Loucy (cell line): ENCODE data around the gene NAGPA.
"Not testable (repeated sequence)": the region's sequence is repeated elsewhere in the genome, so short reads cannot be mapped to it uniquely, and the experiment has no call there.

ENCODE experiments used
- H2AFZ ChIP-seq: fragments of 200-600 bp; sonication (generic); 2 replicates; pipeline ENCODE4 v1.6.0; 2016; ENCODE audit warnings: antibody characterized with exemption, mild to moderate bottlenecking, low read length, moderate library complexity
- H3F3A ChIP-seq: fragments of 200-600 bp; 2 replicates; pipeline ENCODE4 v1.6.0; 2016; ENCODE audit warnings: antibody characterized with exemption, low read depth, mild to moderate bottlenecking
- H3K27me3 ChIP-seq: fragments of 200-600 bp; sonication (generic); 2 replicates; pipeline ENCODE4 v1.6.1; 2014; ENCODE audit warnings: low read length, mild to moderate bottlenecking; ENCODE audit not compliant: insufficient read depth, poor library complexity, severe bottlenecking
- H3K36me3 ChIP-seq: fragments of 200-600 bp; sonication (generic); 2 replicates; pipeline ENCODE4 v1.6.1; 2016; ENCODE audit warnings: low read length; ENCODE audit not compliant: insufficient read depth
- H3K4me1 ChIP-seq: fragments of 200-600 bp; sonication (generic); 2 replicates; pipeline ENCODE4 v1.5.1; 2014; ENCODE audit warnings: low read length, mild to moderate bottlenecking; ENCODE audit not compliant: insufficient read depth, poor library complexity, severe bottlenecking
- H3K4me2 ChIP-seq: fragments of 200-600 bp; sonication (generic); 2 replicates; pipeline ENCODE4 v1.6.0; 2014; ENCODE audit warnings: antibody characterized with exemption, low read length, low read depth, mild to moderate bottlenecking; ENCODE audit not compliant: poor library complexity, severe bottlenecking
- H3K4me3 ChIP-seq: fragments of 200-600 bp; sonication (generic); 2 replicates; pipeline ENCODE4 v1.5.1; 2014; ENCODE audit warnings: low read length, mild to moderate bottlenecking, mixed read lengths; ENCODE audit not compliant: poor library complexity, severe bottlenecking
- H3K79me2 ChIP-seq: fragments of 200-600 bp; sonication (generic); 2 replicates; pipeline ENCODE4 v1.6.1; 2014; ENCODE audit warnings: low read length; ENCODE audit not compliant: insufficient read depth
- H3K9ac ChIP-seq: fragments of 200-600 bp; sonication (generic); 2 replicates; pipeline ENCODE4 v1.6.0; 2014; ENCODE audit warnings: mild to moderate bottlenecking, low read depth, low read length, moderate library complexity; ENCODE audit not compliant: poor library complexity, severe bottlenecking
- H3K9me2 ChIP-seq: fragments of 200-600 bp; sonication (generic); replicated peaks from 2 replicates; pipeline ENCODE4 v1.6.1; 2016; ENCODE audit warnings: low read depth, low read length, mixed read lengths
- H3K9me3 ChIP-seq: fragments of 200-600 bp; sonication (generic); 2 replicates; pipeline ENCODE4 v1.6.1; 2014; ENCODE audit warnings: mild to moderate bottlenecking, antibody characterized with exemption, low read length, low read depth; ENCODE audit not compliant: insufficient read depth
- H4K20me1 ChIP-seq: fragments of 200-600 bp; sonication (generic); 2 replicates; pipeline ENCODE4 v1.6.0; 2014; ENCODE audit warnings: antibody characterized with exemption, low read length, mild to moderate bottlenecking; ENCODE audit not compliant: insufficient read depth, poor library complexity, severe bottlenecking
- EZH2phosphoT487 ChIP-seq: fragments of 200-600 bp; IDR thresholded peaks from 2 replicates; pipeline ENCODE4 v1.6.1; 2018; ENCODE audit warnings: antibody characterized with exemption, mild to moderate bottlenecking, moderate library complexity, borderline replicate concordance
- TF ChIP-seq, protein P1 (sequence below): fragments of 200-600 bp; sonication (generic); conservative IDR thresholded peaks from 2 replicates; pipeline ENCODE4 v1.5.1; 2014; ENCODE audit warnings: mild to moderate bottlenecking, antibody characterized with exemption, low read length

Gene NAGPA

DNA sequence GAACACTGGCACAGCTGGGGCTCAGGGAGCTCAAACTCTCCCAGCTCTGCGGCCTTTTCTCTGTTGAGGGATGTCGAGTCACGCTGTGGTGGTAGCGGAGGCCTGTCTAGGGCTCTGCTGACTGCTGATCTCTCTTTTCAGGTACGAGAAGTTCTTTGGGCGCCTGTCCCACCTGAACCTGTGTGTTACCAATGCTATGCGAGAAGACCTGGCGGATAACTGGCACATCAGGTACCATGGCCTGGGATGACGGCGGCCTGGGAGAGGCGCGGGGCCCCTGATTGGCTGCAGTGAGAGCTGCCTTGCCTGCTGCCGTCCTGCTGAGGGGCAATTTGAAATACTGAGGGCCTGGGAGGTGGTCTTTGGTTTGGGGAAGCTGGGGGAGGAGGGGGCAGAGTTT is 43.6 kb upstream of the NAGPA start:
- Histone ChIP-seq H3K4me2 (no peak overlapping the region), H3K4me3 (no peak overlapping the region), H3F3A (no peaks in the 10 kb centered on the region), H3K9me2 (no peaks in the 10 kb centered on the region), H3K27me3 (no peaks in the 10 kb centered on the region), H3K9me3 (no peaks in the 10 kb centered on the region), H3K9ac (no peak overlapping the region), H3K79me2 (peaks cover 3% of the 10 kb centered on the region; the same call in 1 of the 2 replicates), H3K36me3 (no peaks in the 10 kb centered on the region), H3K4me1 (no peaks in the 10 kb centered on the region), H2AFZ (no peak overlapping the region), H4K20me1 (no peaks in the 10 kb centered on the region)
- TF ChIP-seq, protein P1, sequence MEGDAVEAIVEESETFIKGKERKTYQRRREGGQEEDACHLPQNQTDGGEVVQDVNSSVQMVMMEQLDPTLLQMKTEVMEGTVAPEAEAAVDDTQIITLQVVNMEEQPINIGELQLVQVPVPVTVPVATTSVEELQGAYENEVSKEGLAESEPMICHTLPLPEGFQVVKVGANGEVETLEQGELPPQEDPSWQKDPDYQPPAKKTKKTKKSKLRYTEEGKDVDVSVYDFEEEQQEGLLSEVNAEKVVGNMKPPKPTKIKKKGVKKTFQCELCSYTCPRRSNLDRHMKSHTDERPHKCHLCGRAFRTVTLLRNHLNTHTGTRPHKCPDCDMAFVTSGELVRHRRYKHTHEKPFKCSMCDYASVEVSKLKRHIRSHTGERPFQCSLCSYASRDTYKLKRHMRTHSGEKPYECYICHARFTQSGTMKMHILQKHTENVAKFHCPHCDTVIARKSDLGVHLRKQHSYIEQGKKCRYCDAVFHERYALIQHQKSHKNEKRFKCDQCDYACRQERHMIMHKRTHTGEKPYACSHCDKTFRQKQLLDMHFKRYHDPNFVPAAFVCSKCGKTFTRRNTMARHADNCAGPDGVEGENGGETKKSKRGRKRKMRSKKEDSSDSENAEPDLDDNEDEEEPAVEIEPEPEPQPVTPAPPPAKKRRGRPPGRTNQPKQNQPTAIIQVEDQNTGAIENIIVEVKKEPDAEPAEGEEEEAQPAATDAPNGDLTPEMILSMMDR: no peak
- TF ChIP-seq EZH2phosphoT487: no peak

DNA sequence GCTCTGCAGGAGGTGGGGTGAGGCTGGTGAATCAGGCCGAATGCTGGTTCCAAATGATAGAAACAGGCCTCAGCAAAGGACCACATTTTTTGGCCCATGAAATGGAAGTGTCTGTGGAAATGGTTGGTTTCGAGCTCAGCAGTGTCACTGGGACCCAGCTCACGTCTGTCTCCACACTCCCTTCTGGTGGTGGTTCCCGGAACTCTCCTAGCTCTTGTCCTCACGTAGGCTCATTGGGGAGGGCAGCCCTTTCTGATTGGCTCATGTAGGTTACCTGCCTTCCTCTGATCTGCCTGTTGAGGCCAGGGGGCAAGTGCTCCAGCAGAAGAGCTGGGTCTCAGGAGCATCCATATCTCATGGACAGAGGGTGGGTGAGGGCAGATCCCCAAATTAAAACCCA is 41.9 kb upstream of the NAGPA start:
- Histone ChIP-seq H3F3A (no peaks in the 10 kb centered on the region), H3K9me3 (no peaks in the 10 kb centered on the region), H3K9ac (no peak overlapping the region), H2AFZ (no peak overlapping the region), H3K36me3 (no peaks in the 10 kb centered on the region), H3K4me3 (no peak overlapping the region), H4K20me1 (no peaks in the 10 kb centered on the region), H3K4me2 (no peak overlapping the region), H3K4me1 (peaks cover 5% of the 10 kb centered on the region), H3K27me3 (no peaks in the 10 kb centered on the region), H3K9me2 (no peaks in the 10 kb centered on the region), H3K79me2 (peaks cover 5% of the 10 kb centered on the region; the same call in 1 of the 2 replicates)
- TF ChIP-seq EZH2phosphoT487: no peak
- TF ChIP-seq, protein P1: no peak

DNA sequence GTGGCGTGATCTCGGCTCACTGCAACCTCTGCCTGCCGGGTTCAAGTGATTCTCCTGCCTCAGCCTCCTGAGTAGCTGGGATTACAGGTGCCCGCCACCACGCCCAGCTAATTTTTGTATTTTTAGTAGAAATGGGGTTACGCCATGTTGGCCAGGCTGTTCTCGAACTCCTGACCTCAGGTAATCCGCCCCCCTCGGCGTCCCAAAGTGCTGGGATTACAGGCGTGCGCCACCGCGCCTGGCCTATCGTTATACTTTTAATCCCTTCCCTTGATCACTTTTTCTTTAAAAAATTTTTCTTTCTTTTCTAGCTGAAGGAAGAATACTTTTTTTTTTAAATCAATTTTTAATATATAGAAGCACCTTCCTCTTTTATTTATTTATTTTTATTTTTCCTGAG is 40.0 kb upstream of the NAGPA start:
- not testable (repeated sequence) for H3K79me2 ChIP-seq, H2AFZ ChIP-seq, H3K9me2 ChIP-seq, H3K4me3 ChIP-seq, H3K27me3 ChIP-seq, H3K9me3 ChIP-seq, H3K9ac ChIP-seq, H3K36me3 ChIP-seq, H3K4me2 ChIP-seq, H3K4me1 ChIP-seq, H4K20me1 ChIP-seq, H3F3A ChIP-seq

DNA sequence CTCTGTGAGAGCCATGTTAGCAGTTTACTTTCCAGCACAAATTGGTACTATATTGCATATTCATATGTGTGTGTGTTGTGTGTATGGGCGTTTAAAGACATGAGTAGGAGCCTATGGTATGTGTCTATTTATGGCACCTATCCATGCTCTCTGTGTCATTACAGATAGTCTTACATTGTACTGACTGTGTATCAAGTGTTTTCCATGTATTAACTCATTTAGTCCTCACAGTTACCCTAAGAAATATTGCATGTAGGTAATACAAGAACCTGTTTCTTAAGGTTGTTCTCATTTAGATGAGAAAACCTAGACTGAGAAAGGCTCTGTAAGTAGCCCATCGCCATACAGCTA is 39.5 kb upstream of the NAGPA start:
- Histone ChIP-seq H3K9me3 (no peaks in the 10 kb centered on the region), H3K36me3 (no peaks in the 10 kb centered on the region), H3F3A (no peaks in the 10 kb centered on the region), H2AFZ (no peak overlapping the region), H3K4me1 (peaks cover 5% of the 10 kb centered on the region), H4K20me1 (no peaks in the 10 kb centered on the region), H3K4me3 (peak overlapping the region; percentile 84), H3K4me2 (peak overlapping the region; percentile 79), H3K9ac (no peak overlapping the region), H3K79me2 (peaks cover 5% of the 10 kb centered on the region; the same call in 1 of the 2 replicates), H3K27me3 (no peaks in the 10 kb centered on the region), H3K9me2 (no peaks in the 10 kb centered on the region)
- no peak for TF ChIP-seq EZH2phosphoT487
- TF ChIP-seq, protein P1: no peak
